Smooth muscle cell (in vitro differentiated cells): ENCODE measurements around the gene VAMP8. TPM values are rescaled to one million over a fixed set of nuclear protein-coding genes. Genes with fewer than 3 reads are reported as not detected.

Experiments used
- DNase-seq: peaks from one replicate; lab custom pipeline; 2025; ENCODE audit not compliant: unreplicated experiment; lab: John Stamatoyannopoulos, UW
- H2AFZ ChIP-seq: fragments of 200-600 bp; sonication (generic); 2 replicates; pipeline ENCODE4 v1.6.0; 2016; ENCODE audit warnings: antibody characterized with exemption, low read depth, mild to moderate bottlenecking
- H3F3A ChIP-seq: fragments of 200-600 bp; sonication (generic); 2 replicates; pipeline ENCODE4 v1.6.0; 2017; ENCODE audit warnings: antibody characterized with exemption, low read depth
- H3K27ac ChIP-seq: fragments of 200-600 bp; sonication (generic); 2 replicates; pipeline ENCODE4 v1.5.1; 2016; ENCODE audit warnings: low read depth, mild to moderate bottlenecking
- H3K27me3 ChIP-seq: fragments of 200-600 bp; sonication (generic); 2 replicates; pipeline ENCODE4 v1.6.1; 2016; ENCODE audit warnings: low read depth, mild to moderate bottlenecking
- H3K36me3 ChIP-seq: fragments of 200-600 bp; sonication (generic); 2 replicates; pipeline ENCODE4 v1.5.1; 2016; ENCODE audit warnings: low read depth
- H3K4me1 ChIP-seq: fragments of 200-600 bp; sonication (generic); 2 replicates; pipeline ENCODE4 v1.5.1; 2016; ENCODE audit warnings: low read depth
- H3K4me2 ChIP-seq: fragments of 200-600 bp; sonication (generic); 2 replicates; pipeline ENCODE4 v1.6.0; 2016; ENCODE audit warnings: mild to moderate bottlenecking
- H3K4me3 ChIP-seq: fragments of 200-600 bp; sonication (generic); 2 replicates; pipeline ENCODE4 v1.5.1; 2016; ENCODE audit warnings: mild to moderate bottlenecking
- H3K79me2 ChIP-seq: fragments of 200-600 bp; sonication (generic); 2 replicates; pipeline ENCODE4 v1.6.0; 2016; ENCODE audit warnings: low read depth, mild to moderate bottlenecking
- H3K9ac ChIP-seq: fragments of 200-600 bp; sonication (generic); 2 replicates; pipeline ENCODE4 v1.6.0; 2016; ENCODE audit warnings: low read depth
- H3K9me3 ChIP-seq: fragments of 200-600 bp; sonication (generic); replicated peaks from 2 replicates; pipeline ENCODE4 v1.5.1; 2016; ENCODE audit warnings: low read depth
- H4K20me1 ChIP-seq: fragments of 200-600 bp; sonication (generic); 2 replicates; pipeline ENCODE4 v1.6.0; 2016; ENCODE audit warnings: low read depth
- CTCF ChIP-seq: fragments of 200-600 bp; sonication (generic); IDR thresholded peaks from 2 replicates; pipeline ENCODE4 v1.5.1; 2017; ENCODE audit warnings: borderline replicate concordance, mild to moderate bottlenecking, antibody characterized with exemption; ENCODE audit not compliant: insufficient read depth, poor library complexity, severe bottlenecking
- WGBS: methylation state at CpG from one replicate; pipeline ENCODE4 v1.1.7; 2016; ENCODE audit warnings: low lambda C conversion rate; 5-methylcytosine and 5-hydroxymethylcytosine counted together
- polyA plus RNA-seq: library from polyadenylated mRNA; unstranded; fragments of >200 nt; fragmentation: Nextera tagmentation; extraction: Ambion mirVana; gene quantifications from 2 replicates; pipeline ENCODE4 v1.2.1, GENCODE V29; 2016
- total RNA-seq: library from RNA; depleted of rRNA; stranded (reverse); fragments of >200 nt; gene quantifications from 2 replicates; pipeline ENCODE4 v1.2.3, GENCODE V29; 2014

Gene VAMP8
- total and polyA plus RNA-seq, 2 experiments from 2014 or later: 15.1 to 17.5 TPM

- H3K36me3 ChIP-seq: no peaks in the 10 kb centered on the region
- H3K79me2 ChIP-seq: peaks cover 17% of the 10 kb centered on the region
- TF ChIP-seq CTCF: no peak
- no peaks in the 10 kb centered on the region for H3K27me3 ChIP-seq
- H2AFZ ChIP-seq: no peak overlapping the region
- H3K4me3 ChIP-seq: no peak overlapping the region
- peaks cover 16% of the 10 kb centered on the region for H3F3A ChIP-seq
- H3K9me3 ChIP-seq: no peaks in the 10 kb centered on the region
- no peak for DNase-seq
- peaks cover 12% of the 10 kb centered on the region for H4K20me1 ChIP-seq
- H3K9ac ChIP-seq: no peak overlapping the region
- peak overlapping the region; percentile 70 for H3K27ac ChIP-seq
- H3K4me2 ChIP-seq: peak overlapping the region; percentile 22
- peaks cover 10% of the 10 kb centered on the region for H3K4me1 ChIP-seq
- 83% methylated on average over 6 of the region's 6 CpGs for WGBS
These were observed 27.4 kb downstream of the VAMP8 start for GRCh38 chr2:85604568-85605339.

GRCh38 chr2:85605406-85606115, 28.2 kb downstream of the VAMP8 start:
- H3K4me2 ChIP-seq: peak overlapping the region; percentile 30
- 35% methylated on average over 4 of the region's 4 CpGs for WGBS
- DNase-seq: no peak
- H3K79me2 ChIP-seq: peaks cover 23% of the 10 kb centered on the region
- TF ChIP-seq CTCF: no peak
- H3K36me3 ChIP-seq: no peaks in the 10 kb centered on the region
- peak overlapping the region; percentile 8 for H3K9ac ChIP-seq
- H2AFZ ChIP-seq: no peak overlapping the region
- peaks cover 10% of the 10 kb centered on the region for H3K4me1 ChIP-seq
- no peaks in the 10 kb centered on the region for H3K27me3 ChIP-seq
- peak overlapping the region; percentile 70 for H3K27ac ChIP-seq
- H3K4me3 ChIP-seq: no peak overlapping the region
- H3F3A ChIP-seq: peaks cover 16% of the 10 kb centered on the region
- H4K20me1 ChIP-seq: peaks cover 12% of the 10 kb centered on the region
- no peaks in the 10 kb centered on the region for H3K9me3 ChIP-seq

GRCh38 chr2:85606116-85606455, 28.7 kb downstream of the VAMP8 start:
- H3K4me1 ChIP-seq: peaks cover 10% of the 10 kb centered on the region
- peaks cover 12% of the 10 kb centered on the region for H4K20me1 ChIP-seq
- H3K9ac ChIP-seq: no peak overlapping the region
- H3F3A ChIP-seq: peaks cover 16% of the 10 kb centered on the region
- H3K27ac ChIP-seq: peak overlapping the region; percentile 70
- no peak for DNase-seq
- TF ChIP-seq CTCF: no peak
- H3K27me3 ChIP-seq: no peaks in the 10 kb centered on the region
- peak overlapping the region; percentile 30 for H3K4me2 ChIP-seq
- no peak overlapping the region for H2AFZ ChIP-seq
- WGBS: 70% methylated on average over 7 of the region's 7 CpGs
- no peaks in the 10 kb centered on the region for H3K9me3 ChIP-seq
- no peak overlapping the region for H3K4me3 ChIP-seq
- peaks cover 25% of the 10 kb centered on the region for H3K79me2 ChIP-seq
- no peaks in the 10 kb centered on the region for H3K36me3 ChIP-seq
